Stimulated activated naive CD8-positive, alpha-beta T cell treated with anti-CD3 and anti-CD28 coated beads, Interleukin-15, Interleukin-2, amounts not matched to agents 100 ng/mL and 50 ng/mL, for 24 hours (primary cell): ENCODE results near the gene USP37.

ENCODE experiments used
- H3K27ac Mint-ChIP-seq: one replicate; pipeline ENCODE4 v1.8.0; 2021; ENCODE audit warnings: mild to moderate bottlenecking, mixed read lengths
- H3K27me3 Mint-ChIP-seq: one replicate; pipeline ENCODE4 v1.8.0; 2021; ENCODE audit warnings: mixed read lengths
- H3K36me3 Mint-ChIP-seq: one replicate; pipeline ENCODE4 v1.8.0; 2021; ENCODE audit warnings: low read depth, mixed read lengths
- H3K4me1 Mint-ChIP-seq: one replicate; pipeline ENCODE4 v1.8.0; 2021; ENCODE audit warnings: low read depth, mixed read lengths
- H3K4me3 Mint-ChIP-seq: one replicate; pipeline ENCODE4 v1.8.0; 2021; ENCODE audit warnings: mild to moderate bottlenecking, mixed read lengths
- H3K9me3 Mint-ChIP-seq: one replicate; pipeline ENCODE4 v1.8.0; 2021; ENCODE audit warnings: mixed read lengths

The USP37 gene, protein sequence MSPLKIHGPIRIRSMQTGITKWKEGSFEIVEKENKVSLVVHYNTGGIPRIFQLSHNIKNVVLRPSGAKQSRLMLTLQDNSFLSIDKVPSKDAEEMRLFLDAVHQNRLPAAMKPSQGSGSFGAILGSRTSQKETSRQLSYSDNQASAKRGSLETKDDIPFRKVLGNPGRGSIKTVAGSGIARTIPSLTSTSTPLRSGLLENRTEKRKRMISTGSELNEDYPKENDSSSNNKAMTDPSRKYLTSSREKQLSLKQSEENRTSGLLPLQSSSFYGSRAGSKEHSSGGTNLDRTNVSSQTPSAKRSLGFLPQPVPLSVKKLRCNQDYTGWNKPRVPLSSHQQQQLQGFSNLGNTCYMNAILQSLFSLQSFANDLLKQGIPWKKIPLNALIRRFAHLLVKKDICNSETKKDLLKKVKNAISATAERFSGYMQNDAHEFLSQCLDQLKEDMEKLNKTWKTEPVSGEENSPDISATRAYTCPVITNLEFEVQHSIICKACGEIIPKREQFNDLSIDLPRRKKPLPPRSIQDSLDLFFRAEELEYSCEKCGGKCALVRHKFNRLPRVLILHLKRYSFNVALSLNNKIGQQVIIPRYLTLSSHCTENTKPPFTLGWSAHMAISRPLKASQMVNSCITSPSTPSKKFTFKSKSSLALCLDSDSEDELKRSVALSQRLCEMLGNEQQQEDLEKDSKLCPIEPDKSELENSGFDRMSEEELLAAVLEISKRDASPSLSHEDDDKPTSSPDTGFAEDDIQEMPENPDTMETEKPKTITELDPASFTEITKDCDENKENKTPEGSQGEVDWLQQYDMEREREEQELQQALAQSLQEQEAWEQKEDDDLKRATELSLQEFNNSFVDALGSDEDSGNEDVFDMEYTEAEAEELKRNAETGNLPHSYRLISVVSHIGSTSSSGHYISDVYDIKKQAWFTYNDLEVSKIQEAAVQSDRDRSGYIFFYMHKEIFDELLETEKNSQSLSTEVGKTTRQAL

GRCh38 chr2:218568190-218569037 is at the start of gene USP37, which contains the start of gene CNOT9:
Gene USP37, minus strand, starts transcription at chr2:218568351. Its CDS starts 9,698 bp downstream, at chr2:218558653.
Gene CNOT9, plus strand, starts transcription at chr2:218568839. Its CDS starts 116 bp downstream, at chr2:218568955.
- Mint-ChIP-seq H3K27ac (peak within 1 kb of the TSS; percentile 100), H3K9me3 (no peaks in the 10 kb centered on the region), H3K4me3 (peak within 1 kb of the TSS; percentile 97), H3K36me3 (peaks cover 76% of the 10 kb centered on the region), H3K27me3 (no peaks in the 10 kb centered on the region), H3K4me1 (peaks cover 52% of the 10 kb centered on the region)

GRCh38 chr2:218615868-218616315 is 47.7 kb upstream of the USP37 start:
- Mint-ChIP-seq H3K9me3 (no peaks in the 10 kb centered on the region), H3K4me3 (no peak overlapping the region), H3K27me3 (no peaks in the 10 kb centered on the region), H3K4me1 (no peaks in the 10 kb centered on the region), H3K27ac (no peak overlapping the region), H3K36me3 (no peaks in the 10 kb centered on the region)

GRCh38 chr2:218607436-218608115 is 39.4 kb upstream of the USP37 start, which contains the start of gene PLCD4:
Gene PLCD4, plus strand, starts transcription at chr2:218607899. Its CDS starts 7,841 bp downstream, at chr2:218615740.
- H3K9me3 Mint-ChIP-seq = no peaks in the 10 kb centered on the region
- H3K4me1 Mint-ChIP-seq = no peaks in the 10 kb centered on the region
- peaks cover 3% of the 10 kb centered on the region for H3K27me3 Mint-ChIP-seq
- H3K27ac Mint-ChIP-seq = no peak within 1 kb of the TSS
- no peak within 1 kb of the TSS for H3K4me3 Mint-ChIP-seq
- H3K36me3 Mint-ChIP-seq = no peaks in the 10 kb centered on the region

DNA sequence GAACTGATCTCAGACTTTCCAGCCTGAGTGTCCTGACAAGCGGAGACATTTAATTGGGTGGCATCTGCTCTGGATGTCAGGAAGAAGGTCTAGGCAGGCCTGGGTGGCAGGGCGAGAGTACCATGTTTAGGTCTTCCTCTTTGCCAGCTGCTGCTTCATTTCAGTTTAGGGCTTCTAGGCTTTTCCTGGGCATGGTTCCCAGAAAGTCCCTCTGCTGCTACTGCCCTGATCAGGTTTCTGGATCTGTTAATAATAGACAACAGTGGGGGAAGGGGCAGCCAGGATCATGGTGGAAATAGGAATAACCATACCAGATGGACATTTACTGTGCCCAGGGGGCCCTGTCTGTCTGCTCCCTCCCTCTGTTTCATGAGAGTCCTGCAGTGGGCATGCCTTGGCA is 37.3 kb upstream of the USP37 start:
- no peak overlapping the region for H3K4me3 Mint-ChIP-seq
- no peaks in the 10 kb centered on the region for H3K36me3 Mint-ChIP-seq
- H3K4me1 Mint-ChIP-seq = no peaks in the 10 kb centered on the region
- H3K9me3 Mint-ChIP-seq = no peaks in the 10 kb centered on the region
- no peak overlapping the region for H3K27ac Mint-ChIP-seq
- peaks cover 3% of the 10 kb centered on the region for H3K27me3 Mint-ChIP-seq

DNA sequence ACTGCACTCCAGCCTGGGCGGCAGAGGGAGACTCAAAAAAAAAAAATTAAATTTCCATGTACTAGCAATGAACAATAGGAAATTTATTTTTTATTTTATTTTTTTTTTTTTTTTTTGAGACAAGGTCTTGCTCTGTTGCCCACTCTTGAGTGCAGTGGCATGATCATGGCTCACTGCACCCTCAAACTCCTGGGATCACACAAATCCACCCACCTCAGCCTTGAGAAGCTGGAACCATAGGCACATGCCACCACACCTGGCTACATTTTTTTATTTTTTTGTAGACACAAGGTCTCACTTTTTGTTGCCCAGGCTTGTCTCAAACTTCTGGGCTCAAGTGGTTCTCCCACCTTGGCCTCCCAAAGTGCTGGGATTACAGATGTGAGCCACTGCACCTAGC is 17.4 kb upstream of the USP37 start:
- Mint-ChIP-seq H3K27me3 (no peaks in the 10 kb centered on the region), H3K4me3 (no peak overlapping the region), H3K9me3 (no peaks in the 10 kb centered on the region), H3K27ac (no peak overlapping the region), H3K4me1 (peaks cover 23% of the 10 kb centered on the region), H3K36me3 (peaks cover 82% of the 10 kb centered on the region)

GRCh38 chr2:218583983-218584850 is 16.1 kb upstream of the USP37 start:
- Mint-ChIP-seq H3K4me1 (peaks cover 28% of the 10 kb centered on the region), H3K36me3 (peaks cover 74% of the 10 kb centered on the region), H3K27ac (no peak overlapping the region), H3K27me3 (no peaks in the 10 kb centered on the region), H3K9me3 (no peaks in the 10 kb centered on the region), H3K4me3 (no peak overlapping the region)

DNA sequence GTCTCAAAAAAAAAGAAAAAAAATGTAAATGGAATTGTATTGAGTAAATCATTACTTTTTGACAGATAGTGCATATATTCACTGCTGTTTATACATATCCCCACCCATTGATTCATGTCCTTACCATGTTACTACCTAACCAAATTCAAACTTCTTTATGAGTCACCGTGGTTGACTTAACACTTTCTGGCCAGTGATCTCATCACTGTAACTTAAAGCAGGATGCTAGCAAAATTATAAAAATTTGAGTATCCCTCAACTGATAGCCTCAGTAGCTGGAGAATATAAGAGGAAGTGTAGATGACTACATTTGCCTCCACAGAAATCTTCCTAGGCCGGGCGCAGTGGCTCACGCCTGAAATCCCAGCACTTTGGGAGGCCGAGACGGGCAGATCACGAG is 13.9 kb upstream of the USP37 start:
- H3K9me3 Mint-ChIP-seq = no peaks in the 10 kb centered on the region
- H3K27me3 Mint-ChIP-seq = no peaks in the 10 kb centered on the region
- peaks cover 75% of the 10 kb centered on the region for H3K36me3 Mint-ChIP-seq
- H3K27ac Mint-ChIP-seq = peak overlapping the region; percentile 61
- H3K4me3 Mint-ChIP-seq = no peak overlapping the region
- H3K4me1 Mint-ChIP-seq = peaks cover 44% of the 10 kb centered on the region

- H3K4me3 Mint-ChIP-seq = no peak overlapping the region
- H3K27me3 Mint-ChIP-seq = no peaks in the 10 kb centered on the region
- no peaks in the 10 kb centered on the region for H3K9me3 Mint-ChIP-seq
- peaks cover 64% of the 10 kb centered on the region for H3K4me1 Mint-ChIP-seq
- H3K27ac Mint-ChIP-seq = no peak overlapping the region
- peaks cover 67% of the 10 kb centered on the region for H3K36me3 Mint-ChIP-seq
Observed at GRCh38 chr2:218578272-218578877, 10.2 kb upstream of the USP37 start.

DNA sequence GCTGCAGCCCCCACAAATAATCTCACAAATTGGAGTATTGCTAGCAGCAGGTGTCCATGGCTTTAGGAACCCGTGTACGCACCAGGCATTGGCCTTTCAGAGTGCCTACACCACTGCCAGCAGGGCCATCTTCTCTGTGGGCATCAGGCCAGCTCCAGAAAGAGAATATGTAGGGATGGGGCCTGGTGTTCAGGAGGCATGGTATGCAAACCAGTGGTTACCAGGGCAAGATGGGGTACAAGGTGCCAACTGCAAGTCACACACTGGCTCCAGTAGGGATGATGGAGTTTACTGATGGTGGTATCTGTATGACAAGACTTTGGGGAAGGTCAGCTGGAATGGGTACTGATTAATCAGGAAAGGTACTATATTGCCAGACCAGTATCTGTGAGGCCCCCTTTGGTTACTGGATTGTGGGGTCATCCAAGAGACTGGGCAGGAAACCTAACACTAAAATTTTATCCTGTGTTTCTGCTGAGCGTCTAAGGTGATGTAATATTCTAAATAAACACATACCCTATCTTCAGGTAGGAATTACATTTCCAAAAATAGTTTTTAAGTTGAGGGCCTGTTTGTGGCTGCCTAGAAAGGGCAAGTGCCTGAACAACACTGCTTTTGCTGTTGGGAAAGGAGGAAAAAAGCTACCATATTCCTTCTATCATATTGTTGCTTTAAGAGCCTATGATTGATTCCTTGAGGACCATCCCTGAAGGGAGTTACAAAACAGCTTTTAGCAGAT is 9.5 kb upstream of the USP37 start:
- no peaks in the 10 kb centered on the region for H3K27me3 Mint-ChIP-seq

DNA sequence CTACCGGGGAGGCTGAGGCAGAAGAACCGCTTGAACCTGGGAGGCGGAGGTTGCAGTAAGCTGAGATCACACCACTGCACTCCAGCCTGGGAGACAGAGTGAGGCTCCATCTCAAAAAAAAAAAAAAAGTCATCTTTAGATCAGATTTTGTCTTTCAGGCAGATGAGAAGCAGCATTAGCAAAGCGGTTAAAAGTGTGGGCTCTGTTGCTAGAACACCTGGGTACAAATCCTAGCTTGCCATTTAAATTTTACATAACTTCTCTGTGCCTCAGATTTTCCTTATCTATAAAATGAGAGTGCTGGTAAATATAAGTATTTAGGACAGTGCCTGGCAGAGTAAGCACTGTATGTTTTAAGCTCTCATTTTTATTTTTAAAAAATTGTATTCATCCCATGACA is 8.7 kb upstream of the USP37 start:
- H3K36me3 Mint-ChIP-seq = peaks cover 65% of the 10 kb centered on the region
- H3K27ac Mint-ChIP-seq = no peak overlapping the region

More for the DNA sequence above, 9.5 kb upstream of the USP37 start:
- H3K36me3 Mint-ChIP-seq = peaks cover 66% of the 10 kb centered on the region
- H3K27ac Mint-ChIP-seq = no peak overlapping the region
- H3K4me3 Mint-ChIP-seq = no peak overlapping the region
- no peaks in the 10 kb centered on the region for H3K9me3 Mint-ChIP-seq
- H3K4me1 Mint-ChIP-seq = peaks cover 68% of the 10 kb centered on the region

GRCh38 chr2:218570850-218571249 is 2.7 kb upstream of the USP37 start:
- Mint-ChIP-seq H3K4me1 (peaks cover 65% of the 10 kb centered on the region), H3K27me3 (no peaks in the 10 kb centered on the region), H3K4me3 (peak overlapping the region; percentile 97), H3K9me3 (no peaks in the 10 kb centered on the region), H3K27ac (peak overlapping the region; percentile 100), H3K36me3 (peaks cover 74% of the 10 kb centered on the region)

More for the DNA sequence above, 8.7 kb upstream of the USP37 start:
- Mint-ChIP-seq H3K27me3 (no peaks in the 10 kb centered on the region), H3K9me3 (no peaks in the 10 kb centered on the region), H3K4me1 (peaks cover 66% of the 10 kb centered on the region), H3K4me3 (no peak overlapping the region)
